HG03378 (cell line): ENCODE results near the gene POU5F1.
"Not testable (repeated sequence)": the region's sequence is repeated elsewhere in the genome, so short reads cannot be mapped to it uniquely, and the experiment has no call there.

Experiments used
- ATAC-seq: cut with Tn5 transposase; IDR thresholded peaks from one replicate; pipeline ENCODE4 v1.9.1; 2021; ENCODE audit warnings: mild to moderate bottlenecking, moderate library complexity; ENCODE audit not compliant: unreplicated experiment

POU5F1 gene

DNA sequence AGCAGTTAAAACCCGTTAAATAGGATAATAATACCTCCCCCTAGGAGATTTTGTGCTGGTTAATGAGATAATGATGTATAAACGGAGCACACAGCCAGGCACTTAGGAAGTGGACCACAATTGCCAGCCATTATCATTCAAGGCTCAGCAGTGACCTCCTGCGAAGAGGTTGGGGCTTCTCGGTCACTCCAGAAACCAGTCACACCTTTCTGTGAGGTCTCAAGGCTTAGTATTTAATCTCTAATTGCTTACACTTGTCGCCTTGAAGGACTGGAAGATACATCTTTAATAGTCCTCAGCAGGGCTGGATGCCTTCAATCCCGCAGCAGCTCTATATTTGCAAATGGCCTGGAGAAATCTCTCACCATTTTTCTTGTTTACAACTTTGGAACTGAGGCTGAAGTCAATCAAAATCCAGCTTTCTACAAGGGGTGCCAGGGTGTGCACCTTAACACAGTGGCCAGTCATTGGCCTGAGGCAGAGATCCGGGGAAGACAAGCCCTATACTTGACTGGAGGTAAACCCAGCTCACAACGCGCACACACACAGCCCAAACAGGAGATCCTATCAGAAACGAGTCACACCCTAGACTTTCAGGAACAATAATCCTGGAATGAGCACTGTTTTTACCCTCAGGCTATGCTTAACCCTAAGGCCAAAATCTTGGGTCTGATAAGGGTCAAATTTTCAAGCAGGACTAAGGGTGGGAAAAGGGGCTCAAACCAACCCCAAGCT, 1.2 kb downstream of the POU5F1 start:
- no peak for ATAC-seq

DNA sequence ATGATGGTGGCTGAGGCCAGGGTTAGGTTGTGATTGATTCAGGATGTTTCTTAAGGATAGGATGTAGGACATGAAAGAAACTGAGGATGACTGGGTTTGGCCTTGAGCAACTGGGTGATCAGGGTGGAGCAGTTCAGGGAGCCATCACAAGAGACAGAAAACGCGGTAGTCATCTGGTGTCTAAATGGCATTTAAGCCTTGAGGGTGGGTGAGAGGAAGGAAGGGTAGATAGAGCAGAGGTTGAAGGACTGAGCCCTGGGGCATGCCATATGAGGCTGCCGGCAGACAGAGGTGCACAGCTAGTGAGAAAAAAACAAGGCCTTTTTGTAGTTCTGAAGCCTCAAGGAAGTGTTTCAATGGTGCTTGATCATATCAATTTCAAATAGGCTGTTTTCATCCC, 1.9 kb downstream of the POU5F1 start:
- no peak for ATAC-seq

- no peak for ATAC-seq
Measured at GRCh38 chr6:31165986-31166385, 4.5 kb downstream of the POU5F1 start.

DNA sequence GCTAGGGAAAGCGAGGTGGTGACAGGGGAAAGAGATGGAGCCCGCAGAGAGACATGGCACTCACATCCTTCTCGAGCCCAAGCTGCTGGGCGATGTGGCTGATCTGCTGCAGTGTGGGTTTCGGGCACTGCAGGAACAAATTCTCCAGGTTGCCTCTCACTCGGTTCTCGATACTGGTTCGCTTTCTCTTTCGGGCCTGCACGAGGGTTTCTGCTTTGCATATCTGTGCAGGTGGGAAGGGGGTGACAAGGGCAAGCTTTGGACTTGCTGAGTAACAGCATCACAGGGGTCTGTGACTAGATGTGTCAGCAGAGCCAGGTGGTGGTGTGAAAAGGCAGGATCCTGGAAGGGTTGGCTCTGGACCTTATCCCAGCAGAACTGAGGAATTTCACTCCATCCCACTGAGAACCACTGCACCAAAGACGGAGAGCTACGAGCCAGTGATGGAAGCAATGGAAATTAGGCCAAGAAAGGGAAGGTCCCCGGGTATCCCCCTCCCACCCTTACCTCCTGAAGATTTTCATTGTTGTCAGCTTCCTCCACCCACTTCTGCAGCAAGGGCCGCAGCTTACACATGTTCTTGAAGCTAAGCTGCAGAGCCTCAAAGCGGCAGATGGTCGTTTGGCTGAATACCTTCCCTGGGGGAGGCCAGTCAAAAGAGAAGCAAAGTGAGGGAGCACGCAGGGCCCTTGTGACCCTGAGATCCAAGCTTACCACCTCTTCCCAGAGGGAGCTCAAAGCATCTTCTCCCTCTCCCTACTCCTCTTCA, 5.2 kb downstream of the POU5F1 start:
- ATAC-seq, result peak; percentile 50

GRCh38 chr6:31164475-31165063, 5.9 kb downstream of the POU5F1 start:
- ATAC-seq, result not testable (repeated sequence)

DNA sequence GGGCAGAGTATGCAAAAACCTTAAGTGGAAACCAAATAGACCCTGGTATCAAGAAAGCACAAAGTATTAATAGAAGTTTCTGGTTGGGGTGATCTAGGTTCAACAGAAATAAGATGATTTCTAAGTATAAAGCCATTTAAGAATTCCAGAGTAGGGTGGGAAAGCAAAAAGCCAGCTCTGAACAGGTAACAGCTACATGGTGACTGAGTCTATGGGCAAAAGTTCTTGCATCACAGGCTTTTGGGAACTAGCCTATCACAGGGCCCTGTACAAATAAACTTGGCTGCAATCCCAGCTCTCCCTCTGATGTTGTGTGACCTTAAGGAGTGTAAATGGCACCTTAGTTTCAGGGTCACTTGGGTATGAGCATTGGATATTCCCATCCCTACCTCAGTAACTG, 6.6 kb downstream of the POU5F1 start:
- ATAC-seq, result no peak

- no peak for ATAC-seq
Measured at GRCh38 chr6:31162463-31163165, 7.9 kb downstream of the POU5F1 start.

- no peak for ATAC-seq
Measured at GRCh38 chr6:31161216-31162126, 9.0 kb downstream of the POU5F1 start.

DNA sequence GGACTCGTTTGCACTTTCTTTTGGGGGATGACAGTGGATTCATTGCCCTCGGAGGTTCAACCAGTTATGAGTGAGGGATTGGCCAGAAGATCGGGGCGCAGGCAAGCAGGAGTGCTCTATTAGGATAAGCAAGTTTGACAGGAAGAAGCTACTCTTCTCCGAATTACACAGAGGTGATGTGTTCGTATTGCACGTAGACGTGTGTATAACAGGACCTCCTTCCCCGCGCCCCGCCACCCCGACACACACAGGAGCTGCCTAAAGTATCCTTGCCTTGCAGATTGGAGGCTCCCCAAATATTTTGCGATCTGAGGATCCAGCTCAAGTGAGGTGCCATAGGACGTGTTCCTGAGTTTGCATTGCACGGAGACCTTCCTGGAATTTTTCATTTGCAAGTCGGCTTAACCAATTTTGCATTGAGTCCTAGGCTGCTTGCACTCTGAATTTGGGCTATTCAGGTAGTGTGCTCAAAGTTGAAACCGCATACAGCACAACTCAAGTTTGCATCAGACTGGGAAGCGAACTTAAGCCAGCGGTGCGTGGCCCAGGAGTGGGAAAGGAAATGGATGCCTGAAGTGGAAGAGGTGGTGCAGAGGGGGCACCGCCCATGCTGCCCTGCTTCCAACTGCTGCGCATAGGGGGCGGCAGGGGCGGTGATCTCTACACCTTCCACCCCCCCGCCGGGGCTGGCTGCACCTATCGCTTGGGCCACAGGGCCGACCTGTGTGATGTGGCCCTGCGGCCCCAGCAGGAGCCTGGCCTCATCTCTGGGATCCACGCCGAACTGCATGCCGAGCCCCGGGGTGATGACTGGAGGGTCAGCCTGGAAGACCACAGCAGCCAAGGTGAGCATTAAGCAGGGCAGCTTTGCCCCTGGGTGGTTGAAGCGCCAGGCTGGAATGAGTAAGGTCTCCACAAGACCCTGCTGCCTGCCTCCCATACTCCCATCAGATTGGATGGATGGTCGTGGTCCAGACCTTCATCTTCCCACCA, 11.3 kb downstream of the POU5F1 start:
- ATAC-seq, result peak; percentile 3

DNA sequence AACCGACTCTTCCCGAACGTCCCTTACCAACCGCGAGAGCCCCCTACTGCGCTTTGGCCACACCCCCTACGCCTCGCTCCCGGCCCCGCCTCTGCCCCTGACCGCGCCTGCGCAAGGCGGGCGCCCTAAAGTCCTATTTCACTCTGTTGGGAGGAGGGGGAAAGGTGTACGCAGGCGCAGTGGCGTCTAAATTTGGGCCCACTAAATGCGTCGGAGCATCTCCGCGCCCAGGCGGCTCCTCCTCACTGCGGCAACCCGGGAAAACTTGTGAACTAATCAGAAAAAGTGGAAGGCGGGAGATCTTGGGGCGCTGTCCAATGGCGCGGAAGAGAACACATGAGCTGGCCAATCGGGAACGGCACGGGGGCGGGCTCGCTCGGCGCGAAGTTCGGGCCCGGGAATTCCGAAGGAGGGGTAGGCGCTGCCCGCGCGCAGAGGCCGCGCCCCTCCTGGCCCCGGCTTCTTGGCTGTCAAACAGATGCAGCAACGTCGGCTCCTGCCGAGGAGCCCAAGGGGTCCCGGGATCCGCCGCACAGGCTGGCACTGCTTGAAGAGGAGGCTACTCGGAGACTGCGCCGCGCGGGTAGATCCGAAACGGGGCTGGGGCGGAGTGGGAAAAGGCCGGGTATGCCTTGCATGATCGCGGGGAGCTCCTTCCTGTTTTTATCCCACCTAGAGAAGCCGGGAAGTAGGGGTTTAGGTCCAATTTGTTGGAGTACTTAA, 12.2 kb downstream of the POU5F1 start, which contains the start of gene TCF19:
TCF19 (plus strand) TSS at position 450 of the 723 bp plus-strand sequence. CDS start 881 bp downstream, outside the sequence.
- peak; percentile 78 for ATAC-seq

GRCh38 chr6:31157513-31158139, 12.9 kb downstream of the POU5F1 start, which contains the start of gene CCHCR1:
TSS of gene CCHCR1 (minus strand) at chr6:31157802. CDS start at chr6:31157600, 202 bp downstream.
- no peak for ATAC-seq

GRCh38 chr6:31156641-31157040, 13.8 kb downstream of the POU5F1 start:
- no peak for ATAC-seq

DNA sequence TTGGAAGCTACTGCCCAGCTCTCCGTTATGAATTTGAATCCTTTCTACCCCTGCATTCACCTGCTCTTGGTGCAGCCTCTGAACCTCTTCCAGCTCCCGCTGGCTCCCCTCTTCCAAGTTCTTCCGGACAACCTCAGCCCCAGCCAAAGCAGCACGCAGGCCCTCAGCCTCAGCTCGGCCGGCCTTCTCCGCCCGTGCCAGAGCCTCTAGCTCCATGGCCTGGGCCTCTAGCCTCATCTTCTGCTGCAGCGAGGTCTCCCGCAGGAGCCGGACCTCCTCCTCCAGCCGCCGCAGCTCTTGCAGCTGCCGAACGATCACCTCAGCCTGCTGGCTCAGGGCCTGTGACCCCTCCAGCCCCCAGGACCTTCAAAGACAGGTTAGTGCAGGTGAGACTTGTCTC, 16.0 kb downstream of the POU5F1 start:
- ATAC-seq, result no peak

GRCh38 chr6:31152781-31153180, 17.7 kb downstream of the POU5F1 start:
- ATAC-seq, result no peak

DNA sequence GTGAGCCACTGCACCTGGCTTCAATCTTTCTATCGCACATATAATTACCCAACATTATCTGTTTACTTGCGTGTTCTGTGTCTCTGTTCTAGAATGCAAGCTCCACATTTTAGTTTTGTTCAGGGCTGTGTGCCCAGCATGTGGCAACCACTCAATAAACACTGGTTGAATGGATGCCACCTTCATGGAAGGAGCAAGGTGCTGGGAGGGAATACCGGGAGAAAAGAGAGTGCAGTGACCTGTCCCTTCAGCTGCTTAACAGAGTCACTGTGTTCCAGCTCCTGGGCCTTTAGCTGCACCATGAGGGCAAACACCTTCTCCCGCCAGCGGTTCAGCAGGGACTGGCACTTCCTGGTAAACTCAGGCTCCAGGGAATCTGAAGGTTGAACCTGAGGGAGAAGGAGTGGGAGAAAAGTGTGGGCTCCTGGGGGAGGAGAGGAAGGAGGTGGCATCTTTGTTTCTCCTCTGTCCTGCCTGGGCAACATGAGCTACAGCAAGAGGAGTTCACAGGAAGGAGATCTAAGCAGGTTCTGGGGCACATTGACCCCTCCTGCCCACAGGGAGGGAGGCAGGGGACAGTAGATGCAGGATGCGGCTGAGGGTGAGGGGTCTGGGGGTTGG, 20.5 kb downstream of the POU5F1 start:
- no peak for ATAC-seq

GRCh38 chr6:31145386-31145785, 25.1 kb downstream of the POU5F1 start:
- no peak for ATAC-seq

DNA sequence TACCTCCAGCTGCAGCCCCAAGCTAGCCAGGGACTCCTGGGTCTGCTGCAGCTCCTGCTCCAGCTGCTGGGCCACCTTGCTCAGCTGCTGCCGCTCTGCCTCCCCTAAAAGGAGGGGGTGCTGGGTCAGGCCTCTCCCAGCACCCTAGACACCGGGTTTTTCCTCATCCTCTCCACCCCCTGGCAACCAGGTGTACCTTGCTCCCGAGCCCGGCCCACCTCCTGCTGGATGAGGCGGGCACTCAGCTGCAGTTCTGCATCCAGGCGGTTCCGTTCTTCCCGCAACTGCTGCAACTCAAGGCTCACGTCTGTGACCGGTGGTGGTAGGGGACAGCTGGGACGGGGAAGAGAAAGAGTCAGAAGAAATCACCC, 25.5 kb downstream of the POU5F1 start:
- no peak for ATAC-seq
